ENCODE measurements around the gene PLN.

DNA sequence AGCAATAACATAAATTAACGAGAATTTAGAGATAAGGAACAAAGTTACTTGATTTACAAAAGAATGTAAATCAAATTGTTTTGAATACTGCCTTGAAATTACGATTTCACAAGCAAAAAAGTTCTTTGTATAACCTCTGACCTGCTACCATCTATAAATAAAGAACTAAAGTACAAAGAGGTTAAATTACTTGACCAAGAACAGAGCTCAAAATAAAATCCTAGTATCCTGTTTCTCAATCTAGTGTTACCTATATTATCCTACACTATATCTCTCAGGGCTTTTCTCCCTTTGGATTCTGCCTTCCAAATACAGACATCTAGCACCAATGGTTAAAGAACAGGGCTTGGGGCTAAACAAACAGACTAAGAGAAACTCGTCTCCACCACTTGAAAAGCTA is 43.8 kb downstream of the PLN start:
- TF ChIP-seq, protein P1, sequence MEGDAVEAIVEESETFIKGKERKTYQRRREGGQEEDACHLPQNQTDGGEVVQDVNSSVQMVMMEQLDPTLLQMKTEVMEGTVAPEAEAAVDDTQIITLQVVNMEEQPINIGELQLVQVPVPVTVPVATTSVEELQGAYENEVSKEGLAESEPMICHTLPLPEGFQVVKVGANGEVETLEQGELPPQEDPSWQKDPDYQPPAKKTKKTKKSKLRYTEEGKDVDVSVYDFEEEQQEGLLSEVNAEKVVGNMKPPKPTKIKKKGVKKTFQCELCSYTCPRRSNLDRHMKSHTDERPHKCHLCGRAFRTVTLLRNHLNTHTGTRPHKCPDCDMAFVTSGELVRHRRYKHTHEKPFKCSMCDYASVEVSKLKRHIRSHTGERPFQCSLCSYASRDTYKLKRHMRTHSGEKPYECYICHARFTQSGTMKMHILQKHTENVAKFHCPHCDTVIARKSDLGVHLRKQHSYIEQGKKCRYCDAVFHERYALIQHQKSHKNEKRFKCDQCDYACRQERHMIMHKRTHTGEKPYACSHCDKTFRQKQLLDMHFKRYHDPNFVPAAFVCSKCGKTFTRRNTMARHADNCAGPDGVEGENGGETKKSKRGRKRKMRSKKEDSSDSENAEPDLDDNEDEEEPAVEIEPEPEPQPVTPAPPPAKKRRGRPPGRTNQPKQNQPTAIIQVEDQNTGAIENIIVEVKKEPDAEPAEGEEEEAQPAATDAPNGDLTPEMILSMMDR (IDR thresholded peaks at IDR 0.05; ENCODE audit: poor library complexity): no peak
- no peak for TF ChIP-seq EZH2phosphoT487 (IDR thresholded peaks at IDR 0.05; ENCODE audit: low read depth, severe bottlenecking, unreplicated experiment)

All from hepatocyte (in vitro differentiated cells).